Panc1 (cell line): ENCODE data around the gene PIK3R6. TPM values are rescaled to one million over a fixed set of nuclear protein-coding genes. Genes with fewer than 3 reads are reported as not detected.
A peak's percentile ranks its signal among the peaks of the same experiment; 100 is the strongest.

Experiments used
- ATAC-seq: fragments of 200-7000 bp; cut with Tn5 transposase; 2 replicates; pipeline ENCODE4 v1.9.1; 2020; ENCODE audit warnings: mild to moderate bottlenecking, moderate library complexity
- BruUV-seq: library from RNA; stranded (reverse); fragments of 400-500 nt; replicated peaks from 2 replicates; lab custom pipeline; 2021; lab: Mats Ljungman, UMichigan
- CTCF ChIA-PET: fragments of 300-600 bp; sonication (Branson Sonifier 250); formaldehyde crosslinking; loops from one replicate; lab custom pipeline; 2022; ENCODE audit warnings: antibody characterized with exemption; lab: Charles Lee
- POLR2A ChIA-PET: fragments of 300-600 bp; sonication (Branson Sonifier 250); formaldehyde crosslinking; loops from one replicate; lab custom pipeline; 2022; ENCODE audit warnings: antibody characterized with exemption; lab: Charles Lee
- DNase-seq: peaks from one replicate; pipeline ENCODE4 v3.0.0-alpha.2; 2010; ENCODE audit warnings: low read depth, low spot score
- H3K27ac ChIP-seq: 2 replicates; pipeline ENCODE4 v1.5.1; 2011; ENCODE audit warnings: mild to moderate bottlenecking, low read length, inconsistent platforms
- H3K27me3 ChIP-seq: fragments of 200-500 bp; sonication (Bioruptor generic); 2 replicates; pipeline ENCODE4 v1.6.0; 2014; ENCODE audit warnings: low read length, inconsistent platforms; ENCODE audit not compliant: control insufficient read depth, insufficient read depth
- H3K36me3 ChIP-seq: fragments of 200-500 bp; sonication (Bioruptor generic); 2 replicates; pipeline ENCODE4 v1.5.1; 2014; ENCODE audit warnings: inconsistent platforms, mild to moderate bottlenecking, low read length, moderate library complexity; ENCODE audit not compliant: control insufficient read depth, insufficient read depth
- H3K4me1 ChIP-seq: 2 replicates; pipeline ENCODE4 v1.5.1; 2011; ENCODE audit warnings: inconsistent platforms, mild to moderate bottlenecking, low read length, moderate library complexity; ENCODE audit not compliant: control insufficient read depth, insufficient read depth
- H3K4me3 ChIP-seq, 2 experiments: 2 replicates each; pipeline ENCODE4 v1.5.1; 2011 to 2012; ENCODE audit warnings: low read depth in 2 of 2, low read length in 2 of 2, mild to moderate bottlenecking in 2 of 2, inconsistent platforms in 1 of 2, moderate library complexity in 1 of 2
- H3K9me3 ChIP-seq: fragments of 200-500 bp; sonication (Bioruptor generic); 2 replicates; pipeline ENCODE4 v1.5.1; 2014; ENCODE audit warnings: low read depth, mild to moderate bottlenecking, inconsistent platforms, low read length, moderate library complexity; ENCODE audit not compliant: control insufficient read depth, insufficient read depth
- CTCF ChIP-seq: fragments of 450-650 bp; IDR thresholded peaks from 2 replicates; pipeline ENCODE4 v1.5.1; 2017; ENCODE audit warnings: mild to moderate bottlenecking
- POLR2AphosphoS5 ChIP-seq: IDR thresholded peaks from 2 replicates; pipeline ENCODE4 v1.6.1; 2012; ENCODE audit warnings: mild to moderate bottlenecking, low read depth, low read length, moderate library complexity
- REST ChIP-seq, 2 experiments: IDR thresholded peaks; 2 replicates each; pipeline ENCODE4 v1.6.1; 2011 to 2012; ENCODE audit warnings: low read depth in 2 of 2, control low read depth in 1 of 2, low read length in 1 of 2, mild to moderate bottlenecking in 1 of 2, moderate library complexity in 1 of 2; ENCODE audit not compliant: insufficient read depth in 1 of 2
- SIN3A ChIP-seq: IDR thresholded peaks from 2 replicates; pipeline ENCODE4 v1.6.1; 2012; ENCODE audit warnings: low read depth, mild to moderate bottlenecking, low read length, moderate library complexity, borderline replicate concordance; ENCODE audit not compliant: insufficient read depth
- TCF7L2 ChIP-seq: IDR thresholded peaks from 2 replicates; pipeline ENCODE4 v1.6.1; 2011; ENCODE audit warnings: mild to moderate bottlenecking, low read depth, low read length, inconsistent platforms
- in situ Hi-C: cut with HindIII; loops from 2 replicates; pipeline ENCODE4 v1.10.0; 2016; ENCODE audit warnings: low sequenced_read_pairs, low pct_unique_long_range_greater_than_20kb
- intact Hi-C: fragments of 100-400 bp; cut with micrococcal nuclease; formaldehyde crosslinking; loops from one replicate; pipeline ENCODE4 v1.10.0; 2022; ENCODE audit not compliant: unreplicated experiment
- total RNA-seq: library from RNA; stranded (reverse); gene quantifications from one replicate; pipeline ENCODE4 v1.2.1, GENCODE V29; 2021; ENCODE audit not compliant: unreplicated experiment

PIK3R6 gene
- total RNA-seq, 1 experiment from 2014 or later: not detected

- Histone ChIP-seq H3K9me3 (no peaks in the 10 kb centered on the region), H3K27ac (no peak overlapping the region), H3K36me3 (no peaks in the 10 kb centered on the region), H3K4me1 (no peaks in the 10 kb centered on the region), H3K27me3 (0 out of 2 replicates have a peak, but pooled peaks cover 2% of the 10 kb centered on the region), H3K4me3 (no peak overlapping the region)
- ChIA-PET POLR2A (no interaction called here), CTCF (interaction anchor here (0.6 to 1.3 kb wide), 5 partner anchors 10 to 539 kb away, joined by 3 to 5 read pairs (median 4); no protein-coding TSS in a partner anchor)
- DNase-seq (peak; percentile 56), ATAC-seq (peak; percentile 94)
- intact Hi-C loops (loop anchor here (5.0 kb wide), 1 partner anchor 33 kb away; no protein-coding TSS in a partner anchor), in situ Hi-C loops (no loop called here)
- TF ChIP-seq CTCF: peak; percentile 85
- TF ChIP-seq REST (IDR thresholded peaks at IDR 0.05; ENCODE audit: insufficient read depth in 1 of 2, low read depth in 2 of 2, low read length in 1 of 2): no peak
- no TSS peak for BruUV-seq
These were observed 81.7 kb downstream of the PIK3R6 start for GRCh38 chr17:8785547-8786413.

GRCh38 chr17:8782176-8782575 is 85.3 kb downstream of the PIK3R6 start:
- Histone ChIP-seq H3K4me1 (no peaks in the 10 kb centered on the region), H3K27me3 (peaks cover 5% of the 10 kb centered on the region), H3K4me3 (no peak overlapping the region), H3K27ac (no peak overlapping the region), H3K36me3 (no peaks in the 10 kb centered on the region), H3K9me3 (no peaks in the 10 kb centered on the region)
- ATAC-seq (no peak), DNase-seq (no peak)
- intact Hi-C loops: no loop called here
- CTCF ChIA-PET: no interaction called here
- POLR2A ChIA-PET: no interaction called here
- no peak for TF ChIP-seq TCF7L2
- no peak for TF ChIP-seq SIN3A
- TF ChIP-seq CTCF: no peak
- no peak for TF ChIP-seq REST (IDR thresholded peaks at IDR 0.05; ENCODE audit: insufficient read depth in 1 of 2, low read depth in 2 of 2, low read length in 1 of 2)
- no peak for TF ChIP-seq POLR2AphosphoS5
- no TSS peak for BruUV-seq
- in situ Hi-C loops: no loop called here
